Osteoblast (primary cell): ENCODE results near the gene CAPG. TPM values are rescaled to one million over a fixed set of nuclear protein-coding genes. Genes with fewer than 3 reads are reported as not detected.
A peak's percentile ranks its signal among the peaks of the same experiment; 100 is the strongest.

Experiments
- DNase-seq: peaks from one replicate; pipeline ENCODE4 v3.0.0; 2011; ENCODE audit warnings: low spot score, mixed read lengths; ENCODE audit not compliant: insufficient read length; ENCODE audit errors: missing footprints
- H2AFZ ChIP-seq: 2 replicates; pipeline ENCODE4 v1.6.0; 2011; ENCODE audit warnings: mild to moderate bottlenecking, low read length
- H3K27ac ChIP-seq: 2 replicates; pipeline ENCODE4 v1.5.1; 2011; ENCODE audit warnings: mild to moderate bottlenecking, low read depth, low read length, moderate library complexity
- H3K27me3 ChIP-seq: 2 replicates; pipeline ENCODE4 v1.6.0; 2012; ENCODE audit warnings: mild to moderate bottlenecking, control low read depth, inconsistent platforms, low read length, moderate library complexity; ENCODE audit not compliant: insufficient read depth
- H3K36me3 ChIP-seq: 2 replicates; pipeline ENCODE4 v1.5.1; 2011; ENCODE audit warnings: mild to moderate bottlenecking, low read length, control low read depth, moderate library complexity; ENCODE audit not compliant: insufficient read depth
- H3K4me1 ChIP-seq: 2 replicates; pipeline ENCODE4 v1.5.1; 2011; ENCODE audit warnings: mild to moderate bottlenecking, low read length, control low read depth, moderate library complexity; ENCODE audit not compliant: insufficient read depth
- H3K4me2 ChIP-seq: 2 replicates; pipeline ENCODE4 v1.6.0; 2011; ENCODE audit warnings: mild to moderate bottlenecking, low read length; ENCODE audit not compliant: insufficient read depth
- H3K4me3 ChIP-seq: fragments of 200-600 bp; sonication (generic); 3 replicates; pipeline ENCODE4 v1.5.1; 2012; ENCODE audit warnings: mild to moderate bottlenecking, low read length, inconsistent platforms; ENCODE audit not compliant: insufficient read depth
- H3K79me2 ChIP-seq: 2 replicates; pipeline ENCODE4 v1.6.0; 2012; ENCODE audit warnings: mild to moderate bottlenecking, low read length, control low read depth, inconsistent platforms; ENCODE audit not compliant: insufficient read depth
- H3K9me3 ChIP-seq: 2 replicates; pipeline ENCODE4 v1.5.1; 2011; ENCODE audit warnings: low read depth, low read length, control low read depth
- H4K20me1 ChIP-seq: 2 replicates; pipeline ENCODE4 v1.6.0; 2012; ENCODE audit warnings: mild to moderate bottlenecking, low read length, control low read depth; ENCODE audit not compliant: insufficient read depth
- CTCF ChIP-seq: IDR thresholded peaks from 2 replicates; pipeline ENCODE4 v1.5.1; 2011; ENCODE audit warnings: mild to moderate bottlenecking, low read depth, low read length, moderate library complexity; ENCODE audit errors: extremely low read depth
- total RNA-seq: library from RNA; depleted of rRNA; stranded (reverse); fragments of >200 nt; gene quantifications from 2 replicates; pipeline ENCODE4 v1.2.3, GENCODE V29; 2012

CAPG gene
- total RNA-seq, 1 donor = 140 TPM

- H3K9me3 ChIP-seq = no peaks in the 10 kb centered on the region
- peak overlapping the region; percentile 65 for H3K4me3 ChIP-seq
- no peak for TF ChIP-seq CTCF
- no peaks in the 10 kb centered on the region for H3K27me3 ChIP-seq
- peak; percentile 77 for DNase-seq
- peak overlapping the region; percentile 83 for H2AFZ ChIP-seq
- no peaks in the 10 kb centered on the region for H3K79me2 ChIP-seq
- peak overlapping the region; percentile 60 for H3K27ac ChIP-seq
- no peaks in the 10 kb centered on the region for H3K36me3 ChIP-seq
- H4K20me1 ChIP-seq = no peaks in the 10 kb centered on the region
- H3K4me2 ChIP-seq = peak overlapping the region; percentile 83
- H3K4me1 ChIP-seq = peaks cover 24% of the 10 kb centered on the region
These were observed 26.8 kb upstream of the CAPG start for GRCh38 chr2:85436836-85437487.

GRCh38 chr2:85435981-85436835 is 26.0 kb upstream of the CAPG start:
- peak; percentile 81 for DNase-seq
- Histone ChIP-seq H4K20me1 (no peaks in the 10 kb centered on the region), H2AFZ (no peak overlapping the region), H3K27ac (peak overlapping the region; percentile 60), H3K9me3 (no peaks in the 10 kb centered on the region), H3K4me2 (no peak overlapping the region), H3K36me3 (no peaks in the 10 kb centered on the region), H3K27me3 (no peaks in the 10 kb centered on the region), H3K79me2 (no peaks in the 10 kb centered on the region), H3K4me3 (no peak overlapping the region), H3K4me1 (peaks cover 24% of the 10 kb centered on the region)
- no peak for TF ChIP-seq CTCF

- H4K20me1 ChIP-seq = no peaks in the 10 kb centered on the region
- no peak for TF ChIP-seq CTCF
- H3K4me3 ChIP-seq = no peak overlapping the region
- no peaks in the 10 kb centered on the region for H3K36me3 ChIP-seq
- no peak for DNase-seq
- H3K9me3 ChIP-seq = no peaks in the 10 kb centered on the region
- peaks cover 24% of the 10 kb centered on the region for H3K4me1 ChIP-seq
- H3K4me2 ChIP-seq = no peak overlapping the region
- H2AFZ ChIP-seq = no peak overlapping the region
- H3K27me3 ChIP-seq = no peaks in the 10 kb centered on the region
- H3K27ac ChIP-seq = no peak overlapping the region
- H3K79me2 ChIP-seq = no peaks in the 10 kb centered on the region
These were observed 25.2 kb upstream of the CAPG start for GRCh38 chr2:85435220-85435958.

- peaks cover 24% of the 10 kb centered on the region for H3K4me1 ChIP-seq
These were observed 24.5 kb upstream of the CAPG start for GRCh38 chr2:85434696-85435095.

More at GRCh38 chr2:85434696-85435095, 24.5 kb upstream of the CAPG start:
- Histone ChIP-seq H3K27me3 (no peaks in the 10 kb centered on the region), H3K36me3 (no peaks in the 10 kb centered on the region), H3K4me2 (no peak overlapping the region), H3K27ac (no peak overlapping the region), H2AFZ (no peak overlapping the region), H4K20me1 (no peaks in the 10 kb centered on the region), H3K79me2 (no peaks in the 10 kb centered on the region), H3K9me3 (no peaks in the 10 kb centered on the region), H3K4me3 (no peak overlapping the region)
- no peak for TF ChIP-seq CTCF
- no peak for DNase-seq
